ENCODE results near the gene TTC32. TPM values are rescaled to one million over a fixed set of nuclear protein-coding genes. Genes with fewer than 3 reads are reported as not detected.

TTC32 gene
- total RNA-seq, 2 donors from 2014 or later, result 9.2 to 11.9 TPM

GRCh38 chr2:19872302-19872701 is 29.5 kb downstream of the TTC32 start:
- ATAC-seq (ENCODE audit: insufficient number of reproducible peaks, low FRiP score, low read depth) (no peak), DNase-seq (ENCODE audit: low spot score) (no peak)
- Histone ChIP-seq H3K4me3 (no peak overlapping the region), H3K4me1 (ENCODE audit: control insufficient read depth in 1 of 2, low read depth in 2 of 2) (peaks cover 3 to 12% of the 10 kb centered on the region in 2 donors), H3K27ac (no peak overlapping the region), H3K27me3 (replicated peaks; ENCODE audit: insufficient read depth) (no peaks in the 10 kb centered on the region), H3K36me3 (no peaks in the 10 kb centered on the region), H3K9me3 (no peaks in the 10 kb centered on the region)
- no peak for TF ChIP-seq CTCF (IDR thresholded peaks at IDR 0.05)

GRCh38 chr2:19871836-19872235 is 29.9 kb downstream of the TTC32 start:
- H3K4me3 ChIP-seq, result no peak overlapping the region
- H3K27ac ChIP-seq, result no peak overlapping the region
- TF ChIP-seq CTCF (IDR thresholded peaks at IDR 0.05), result no peak
- peaks cover 3 to 12% of the 10 kb centered on the region in 2 donors for H3K4me1 ChIP-seq (ENCODE audit: control insufficient read depth in 1 of 2, low read depth in 2 of 2)
- no peaks in the 10 kb centered on the region for H3K9me3 ChIP-seq
- no peaks in the 10 kb centered on the region for H3K36me3 ChIP-seq
- no peaks in the 10 kb centered on the region for H3K27me3 ChIP-seq (replicated peaks; ENCODE audit: insufficient read depth)
- DNase-seq (ENCODE audit: low spot score) (no peak), ATAC-seq (ENCODE audit: insufficient number of reproducible peaks, low FRiP score, low read depth) (no peak)

GRCh38 chr2:19870792-19871191 is 31.0 kb downstream of the TTC32 start:
- H3K4me3 ChIP-seq, result no peak overlapping the region
- peaks cover 3 to 12% of the 10 kb centered on the region in 2 donors for H3K4me1 ChIP-seq (ENCODE audit: control insufficient read depth in 1 of 2, low read depth in 2 of 2)
- H3K9me3 ChIP-seq, result no peaks in the 10 kb centered on the region
- no peaks in the 10 kb centered on the region for H3K36me3 ChIP-seq
- no peaks in the 10 kb centered on the region for H3K27me3 ChIP-seq (replicated peaks; ENCODE audit: insufficient read depth)
- ATAC-seq (ENCODE audit: insufficient number of reproducible peaks, low FRiP score, low read depth) (no peak), DNase-seq (ENCODE audit: low spot score) (no peak)
- no peak overlapping the region for H3K27ac ChIP-seq
- TF ChIP-seq CTCF (IDR thresholded peaks at IDR 0.05), result no peak

- TF ChIP-seq CTCF (IDR thresholded peaks at IDR 0.05), result no peak
- Histone ChIP-seq H3K9me3 (no peaks in the 10 kb centered on the region), H3K36me3 (no peaks in the 10 kb centered on the region), H3K4me3 (peak overlapping the region; percentile 76), H3K27me3 (replicated peaks; ENCODE audit: insufficient read depth) (no peaks in the 10 kb centered on the region), H3K27ac (no peak overlapping the region), H3K4me1 (ENCODE audit: control insufficient read depth in 1 of 2, low read depth in 2 of 2) (peaks cover 3 to 15% of the 10 kb centered on the region in 2 donors)
- DNase-seq (ENCODE audit: low spot score) (no peak), ATAC-seq (ENCODE audit: insufficient number of reproducible peaks, low FRiP score, low read depth) (no peak)
Measured at GRCh38 chr2:19868701-19869580, 32.8 kb downstream of the TTC32 start.

- ATAC-seq (ENCODE audit: insufficient number of reproducible peaks, low FRiP score, low read depth) (no peak), DNase-seq (ENCODE audit: low spot score) (no peak)
- Histone ChIP-seq H3K4me3 (peak overlapping the region; percentile 76), H3K9me3 (no peaks in the 10 kb centered on the region), H3K36me3 (no peaks in the 10 kb centered on the region), H3K4me1 (ENCODE audit: control insufficient read depth in 1 of 2, low read depth in 2 of 2) (peaks cover 3 to 21% of the 10 kb centered on the region in 2 donors), H3K27me3 (replicated peaks; ENCODE audit: insufficient read depth) (no peaks in the 10 kb centered on the region), H3K27ac (no peak overlapping the region)
- TF ChIP-seq CTCF (IDR thresholded peaks at IDR 0.05), result no peak
Measured at GRCh38 chr2:19868224-19868623, 33.6 kb downstream of the TTC32 start.

Data from thoracic aorta (tissue), 2 donors.